B cell (primary cell): ENCODE measurements around the gene TSPAN9. TPM values are rescaled to one million over a fixed set of nuclear protein-coding genes. Genes with fewer than 3 reads are reported as not detected.

Source experiments
- ATAC-seq: fragments of 200-7000 bp; cut with Tn5 transposase; one replicate; pipeline ENCODE4 v1.10.0; 2021; ENCODE audit warnings: low read depth, mild to moderate bottlenecking, moderate number of reproducible peaks, moderate library complexity
- CTCF ChIA-PET: fragments of 350-600 bp; sonication (Branson Sonifier 250); formaldehyde crosslinking; loops from one replicate; lab custom pipeline; 2021; ENCODE audit warnings: antibody characterized with exemption, inconsistent platforms; lab: Charles Lee
- POLR2A ChIA-PET: fragments of 350-600 bp; sonication (Branson Sonifier 250); formaldehyde crosslinking; loops from one replicate; lab custom pipeline; 2021; ENCODE audit warnings: antibody characterized with exemption; lab: Charles Lee
- DNase-seq: peaks from one replicate; pipeline ENCODE4 v3.0.0; 2013
- H2AFZ ChIP-seq: 2 replicates; pipeline ENCODE4 v1.6.1; 2012; ENCODE audit warnings: mild to moderate bottlenecking, low read depth, low read length; ENCODE audit not compliant: insufficient read depth, poor library complexity, severe bottlenecking
- H3K27ac ChIP-seq, 2 donors: 1 replicate in 1 of 2; 2 replicates in 1 of 2; pipeline ENCODE4 v1.5.1; 2012 to 2013; ENCODE audit warnings: low read length in 2 of 2, mild to moderate bottlenecking in 2 of 2, moderate library complexity in 1 of 2
- H3K27me3 ChIP-seq, 4 experiments: fragments of 200-600 bp in 1 of 4; sonication (generic) in 1 of 4; replicated peaks in 1 of 4; 1 replicate in 2 of 4; 2 replicates in 2 of 4; pipeline versions ENCODE4 v1.6.1 to v1.7.0; 2013 to 2016; ENCODE audit warnings: low read length in 3 of 4, mild to moderate bottlenecking in 2 of 4, mixed read lengths in 1 of 4, moderate library complexity in 1 of 4; ENCODE audit not compliant: insufficient read depth in 4 of 4, control insufficient read depth in 3 of 4; ENCODE audit errors: control extremely low read depth in 1 of 4
- H3K36me3 ChIP-seq, 2 experiments: replicated peaks in 1 of 2; 1 replicate in 1 of 2; 2 replicates in 1 of 2; pipeline versions ENCODE4 v1.6.1 to v1.7.1; 2013; ENCODE audit warnings: low read length in 1 of 2; ENCODE audit not compliant: insufficient read depth in 2 of 2, control insufficient read depth in 1 of 2; ENCODE audit errors: control extremely low read depth in 1 of 2, extremely low read depth in 1 of 2
- H3K4me1 ChIP-seq, 2 donors: fragments of 200-600 bp in 1 of 2; sonication (generic) in 1 of 2; 1 replicate in 1 of 2; 2 replicates in 1 of 2; pipeline versions ENCODE4 v1.5.1 to v1.6.1; 2013 to 2017; ENCODE audit warnings: low read length in 2 of 2; ENCODE audit not compliant: control insufficient read depth in 2 of 2, insufficient read depth in 2 of 2
- H3K4me2 ChIP-seq: replicated peaks from 2 replicates; pipeline ENCODE3; 2012; ENCODE audit warnings: mild to moderate bottlenecking, low read depth, low read length; ENCODE audit not compliant: poor library complexity, severe bottlenecking
- H3K4me3 ChIP-seq, 5 experiments: fragments of 200-600 bp in 1 of 5; sonication (generic) in 1 of 5; 1 replicate in 3 of 5; 2 replicates in 2 of 5; pipeline versions ENCODE4 v1.5.1 to v1.7.0; 2011 to 2016; ENCODE audit warnings: low read length in 4 of 5, mild to moderate bottlenecking in 4 of 5, low read depth in 2 of 5, control low read depth in 1 of 5, moderate library complexity in 1 of 5; ENCODE audit not compliant: insufficient read depth in 1 of 5; ENCODE audit errors: control extremely low read depth in 1 of 5, extremely low read depth in 1 of 5
- H3K79me2 ChIP-seq: fragments of 200-600 bp; sonication (generic); one replicate; pipeline ENCODE4 v1.6.0; 2016; ENCODE audit warnings: low read length; ENCODE audit not compliant: control insufficient read depth, insufficient read depth
- H3K9ac ChIP-seq: fragments of 200-600 bp; sonication (generic); 2 replicates; pipeline ENCODE4 v1.6.1; 2017; ENCODE audit warnings: mild to moderate bottlenecking, low read length, moderate library complexity
- H3K9me3 ChIP-seq, 3 donors: one replicate each; pipeline versions ENCODE4 v1.6.1 to v1.7.1; 2013; ENCODE audit warnings: low read length in 2 of 3; ENCODE audit not compliant: control insufficient read depth in 2 of 3, insufficient read depth in 1 of 3; ENCODE audit errors: control extremely low read depth in 1 of 3
- H4K20me1 ChIP-seq: 2 replicates; pipeline ENCODE4 v1.6.0; 2012; ENCODE audit warnings: mild to moderate bottlenecking, low read length; ENCODE audit not compliant: insufficient read depth, control insufficient read depth, poor library complexity, severe bottlenecking
- H3K27ac Mint-ChIP-seq: one replicate; pipeline ENCODE4 v1.8.0; 2021; ENCODE audit warnings: mixed read lengths
- H3K27me3 Mint-ChIP-seq: one replicate; pipeline ENCODE4 v1.8.0; 2021; ENCODE audit warnings: mixed read lengths
- H3K4me1 Mint-ChIP-seq: one replicate; pipeline ENCODE4 v1.8.0; 2021; ENCODE audit warnings: mixed read lengths
- H3K4me3 Mint-ChIP-seq: one replicate; pipeline ENCODE4 v1.8.0; 2021; ENCODE audit warnings: mixed read lengths
- H3K9me3 Mint-ChIP-seq: one replicate; pipeline ENCODE4 v1.8.0; 2022; ENCODE audit warnings: mixed read lengths; ENCODE audit not compliant: insufficient read depth
- CTCF ChIP-seq: fragments of 200-600 bp; IDR thresholded peaks from one replicate; pipeline ENCODE4 v1.8.0; 2022; ENCODE audit warnings: antibody characterized with exemption, mild to moderate bottlenecking
- EZH2 ChIP-seq: IDR thresholded peaks from 2 replicates; pipeline ENCODE4 v1.6.1; 2012; ENCODE audit warnings: borderline replicate concordance, low read depth, mild to moderate bottlenecking, moderate library complexity, low read length; ENCODE audit not compliant: insufficient read depth, poor library complexity, severe bottlenecking
- WGBS: methylation state at CpG from one replicate; pipeline ENCODE4 v1.1.5; 2013; ENCODE audit warnings: missing lambda C conversion rate; ENCODE audit not compliant: insufficient coverage; 5-methylcytosine and 5-hydroxymethylcytosine counted together
- intact Hi-C: fragments of 100-400 bp; cut with micrococcal nuclease; formaldehyde crosslinking; loops from one replicate; pipeline ENCODE4 v1.10.0; 2022
- polyA plus RNA-seq: library from polyadenylated mRNA; depleted of rRNA; stranded (reverse); fragments of >200 nt; gene quantifications from 2 replicates; pipeline ENCODE4 v1.2.3, GENCODE V29; 2012
- total RNA-seq, 2 donors: library from RNA; stranded (reverse); fragments of 120-200 nt in 1 of 2; gene quantifications; 1 replicate in 1 of 2; 2 replicates in 1 of 2; pipeline versions ENCODE4 v1.2.3 to v1.2.4, GENCODE V29; 2013 to 2022

Gene TSPAN9
- total and polyA plus RNA-seq, 2 donors (not counting 1 experiment from before 2014, with no cell fraction given): 0.15 to 0.37 TPM

- Histone ChIP-seq H2AFZ (no peak overlapping the region), H3K79me2 (no peaks in the 10 kb centered on the region), H3K4me3 (no peak overlapping the region), H3K36me3 (no peaks in the 10 kb centered on the region), H3K4me1 (no peaks in the 10 kb centered on the region), H3K9me3 (no peaks in the 10 kb centered on the region), H3K27me3 (no peaks in the 10 kb centered on the region), H3K4me2 (no peak overlapping the region), H3K27ac (no peak overlapping the region), H4K20me1 (no peaks in the 10 kb centered on the region), H3K9ac (no peak overlapping the region)
- H3K27me3 Mint-ChIP-seq: peaks cover 8% of the 10 kb centered on the region
- no peak overlapping the region for H3K27ac Mint-ChIP-seq
- ChIA-PET POLR2A (no interaction called here), CTCF (interaction anchor here (2.7 kb wide), 1 partner anchor 27 kb away, joined by 11 read pairs; no protein-coding TSS in a partner anchor)
- ATAC-seq (no peak), DNase-seq (no peak)
- intact Hi-C loops: no loop called here
- H3K9me3 Mint-ChIP-seq: no peaks in the 10 kb centered on the region
- no peak overlapping the region for H3K4me3 Mint-ChIP-seq
- 93% methylated on average over 16 of the region's 17 CpGs for WGBS
- TF ChIP-seq EZH2 (no peak), CTCF (no peak)
- no peaks in the 10 kb centered on the region for H3K4me1 Mint-ChIP-seq
These were observed 249.9 kb downstream of the TSPAN9 start for GRCh38 chr12:3326850-3327780.

- no peaks in the 10 kb centered on the region for H3K36me3 ChIP-seq
- no peak for DNase-seq
- no peak overlapping the region for H3K27ac ChIP-seq
- Mint-ChIP-seq H3K27me3 (peaks cover 6% of the 10 kb centered on the region), H3K9me3 (no peaks in the 10 kb centered on the region), H3K27ac (no peak overlapping the region), H3K4me3 (no peak overlapping the region), H3K4me1 (no peaks in the 10 kb centered on the region)
- H3K4me1 ChIP-seq: no peaks in the 10 kb centered on the region
- WGBS: 85% methylated on average over 2 of the region's 4 CpGs
- H3K4me2 ChIP-seq: no peak overlapping the region
- H3K4me3 ChIP-seq: no peak overlapping the region
- ChIA-PET CTCF (interaction anchor here (2.7 kb wide), 1 partner anchor 28 kb away, joined by 11 read pairs; no protein-coding TSS in a partner anchor), POLR2A (no interaction called here)
- TF ChIP-seq CTCF (no peak), EZH2 (no peak)
- no peak overlapping the region for H2AFZ ChIP-seq
- ATAC-seq: no peak
- H3K9ac ChIP-seq: no peak overlapping the region
- H4K20me1 ChIP-seq: no peaks in the 10 kb centered on the region
- intact Hi-C loops: no loop called here
- H3K9me3 ChIP-seq: no peaks in the 10 kb centered on the region
- H3K79me2 ChIP-seq: no peaks in the 10 kb centered on the region
- no peaks in the 10 kb centered on the region for H3K27me3 ChIP-seq
These were observed 250.9 kb downstream of the TSPAN9 start for GRCh38 chr12:3328081-3328480.
